Retina (tissue), 1 donor: Measurements from ENCODE around the gene BICDL2.
A peak's percentile ranks its signal among the peaks of the same experiment; 100 is the strongest.
"Not testable (repeated sequence)": the region's sequence is repeated elsewhere in the genome, so short reads cannot be mapped to it uniquely, and the experiment has no call there.

Experiments
- DNase-seq: peaks from one replicate; pipeline ENCODE4 v3.0.0-alpha.2; 2016

Gene BICDL2

GRCh38 chr16:3063625-3064386 is 27.1 kb upstream of the BICDL2 start:
- DNase-seq, result no peak

GRCh38 chr16:3062553-3062952 is 25.8 kb upstream of the BICDL2 start:
- no peak for DNase-seq

- DNase-seq, result no peak
These were observed 23.8 kb upstream of the BICDL2 start for GRCh38 chr16:3060339-3061127.

- DNase-seq, result no peak
These were observed 23.0 kb upstream of the BICDL2 start for GRCh38 chr16:3059723-3060242.

GRCh38 chr16:3059041-3059722 is 22.4 kb upstream of the BICDL2 start:
- DNase-seq, result peak; percentile 94

- peak; percentile 28 for DNase-seq
These were observed 21.6 kb upstream of the BICDL2 start for GRCh38 chr16:3058139-3059030.

- no peak for DNase-seq
These were observed 20.7 kb upstream of the BICDL2 start for GRCh38 chr16:3057181-3058138.

GRCh38 chr16:3056336-3057180 is 19.8 kb upstream of the BICDL2 start:
- no peak for DNase-seq

- DNase-seq, result not testable (repeated sequence)
These were observed 19.0 kb upstream of the BICDL2 start for GRCh38 chr16:3055734-3056115.

- DNase-seq, result no peak
These were observed 18.4 kb upstream of the BICDL2 start for GRCh38 chr16:3054965-3055733.

- DNase-seq, result not testable (repeated sequence)
These were observed 16.6 kb upstream of the BICDL2 start for GRCh38 chr16:3053330-3053710.

GRCh38 chr16:3052571-3053329 is 16.0 kb upstream of the BICDL2 start:
- not testable (repeated sequence) for DNase-seq

- no peak for DNase-seq
These were observed 14.8 kb upstream of the BICDL2 start for GRCh38 chr16:3051494-3051893.

- no peak for DNase-seq
These were observed 14.3 kb upstream of the BICDL2 start for GRCh38 chr16:3051009-3051408.

GRCh38 chr16:3050487-3050886 is 13.7 kb upstream of the BICDL2 start:
- no peak for DNase-seq

- DNase-seq, result no peak
These were observed 13.3 kb upstream of the BICDL2 start for GRCh38 chr16:3049921-3050481.

- no peak for DNase-seq
These were observed 10.6 kb upstream of the BICDL2 start for GRCh38 chr16:3047387-3047720.

- no peak for DNase-seq
These were observed 10.1 kb upstream of the BICDL2 start for GRCh38 chr16:3046641-3047386.
